Thymus (tissue), 14 donors: ENCODE results near the gene ACSL6. TPM values are rescaled to one million over a fixed set of nuclear protein-coding genes. Genes with fewer than 3 reads are reported as not detected.

ENCODE experiments used
- DNase-seq, 9 donors: peaks; one replicate each; pipeline ENCODE4 v3.0.0-alpha.2; 2013; ENCODE audit warnings: low spot score in 9 of 9, low read depth in 6 of 9, missing footprints in 1 of 9
- H3K27ac ChIP-seq, 2 donors: one replicate each; pipeline ENCODE4 v1.5.1; 2013; ENCODE audit warnings: control low read depth in 1 of 2, low read depth in 1 of 2, low read length in 1 of 2, mild to moderate bottlenecking in 1 of 2, moderate library complexity in 1 of 2
- H3K27me3 ChIP-seq, 2 donors: one replicate each; pipeline ENCODE4 v1.5.1; 2013; ENCODE audit warnings: low read length in 1 of 2; ENCODE audit not compliant: control insufficient read depth in 2 of 2, insufficient read depth in 1 of 2
- H3K36me3 ChIP-seq, 2 donors: one replicate each; pipeline ENCODE4 v1.5.1; 2013; ENCODE audit warnings: low read length in 1 of 2, mild to moderate bottlenecking in 1 of 2, moderate library complexity in 1 of 2; ENCODE audit not compliant: control insufficient read depth in 2 of 2, insufficient read depth in 2 of 2
- H3K4me1 ChIP-seq, 2 donors: one replicate each; pipeline ENCODE4 v1.5.1; 2013; ENCODE audit warnings: low read length in 2 of 2; ENCODE audit not compliant: control insufficient read depth in 2 of 2, insufficient read depth in 2 of 2
- H3K4me3 ChIP-seq, 2 donors: one replicate each; pipeline ENCODE4 v1.5.1; 2013; ENCODE audit warnings: low read length in 2 of 2, control low read depth in 1 of 2, mild to moderate bottlenecking in 1 of 2
- H3K9me3 ChIP-seq, 2 donors: one replicate each; pipeline ENCODE4 v1.5.1; 2013; ENCODE audit warnings: low read length in 1 of 2, mild to moderate bottlenecking in 1 of 2; ENCODE audit not compliant: control insufficient read depth in 2 of 2, insufficient read depth in 1 of 2
- WGBS: extraction: QIAGEN DNeasy Blood & Tissue Kit; methylation state at CpG from one replicate; pipeline ENCODE4 v1.1.7; 2013; 5-methylcytosine and 5-hydroxymethylcytosine counted together
- long read RNA-seq, 10 donors: transcript quantifications; one replicate each; lab custom pipeline, GENCODE V29; 2026
- polyA plus RNA-seq: library from polyadenylated mRNA; stranded (reverse); fragments of 200-250 nt; gene quantifications from one replicate; pipeline ENCODE4 v1.2.3, GENCODE V29; 2013
- total RNA-seq: library from RNA; stranded (reverse); fragments of 120-200 nt; gene quantifications from one replicate; pipeline ENCODE4 v1.2.4, GENCODE V29; 2013
- donor health status: healthy.

Gene ACSL6
- total RNA-seq, result 1.7 TPM
- polyA plus RNA-seq, result 1.3 TPM
- long read RNA-seq, donor 1, result 0 reads
- long read RNA-seq, donor 2, result 0 reads
- long read RNA-seq, donor 3, result 0 reads
- long read RNA-seq, donor 4, result 0 reads
- long read RNA-seq, donor 5, result 0 reads
- long read RNA-seq, donor 6, result 0 reads
- long read RNA-seq, donor 7, result 0 reads
- long read RNA-seq, donor 8, result 0 reads
- long read RNA-seq, donor 9, result 0 reads
- long read RNA-seq, donor 10, result 0 reads

GRCh38 chr5:132011622-132012343 lies at the start of gene ACSL6:
TSS of gene ACSL6 (minus strand) at chr5:132011658. CDS start at chr5:132011553, 105 bp downstream.
- Histone ChIP-seq H3K4me1 (peaks cover 24 to 36% of the 10 kb centered on the region in 2 donors), H3K27me3 (peaks cover 5 to 46% of the 10 kb centered on the region in 2 donors), H3K36me3 (no peaks in the 10 kb centered on the region), H3K27ac (no peak within 1 kb of the TSS), H3K9me3 (no peaks in the 10 kb centered on the region), H3K4me3 (peak within 1 kb of the TSS in 1 of 2 donors; percentile 47)
- 4% methylated on average over 63 of the region's 63 CpGs for WGBS
- DNase-seq, result no peak

GRCh38 chr5:132060501-132061161 lies 49.2 kb upstream of the ACSL6 start, which contains the start of gene IL3:
TSS of gene IL3 (plus strand) at chr5:132060655. CDS start at chr5:132060707, 52 bp downstream.
- peaks cover 19 to 30% of the 10 kb centered on the region in 2 donors for H3K4me1 ChIP-seq
- no peaks in the 10 kb centered on the region for H3K27me3 ChIP-seq
- no peak within 1 kb of the TSS for H3K27ac ChIP-seq
- no peak within 1 kb of the TSS for H3K4me3 ChIP-seq
- no peak for DNase-seq
- no peaks in the 10 kb centered on the region for H3K36me3 ChIP-seq
- 89% methylated on average over 16 of the region's 16 CpGs for WGBS
- no peaks in the 10 kb centered on the region for H3K9me3 ChIP-seq

- H3K4me3 ChIP-seq, result no peak overlapping the region
- no peaks in the 10 kb centered on the region for H3K27me3 ChIP-seq
- no peak for DNase-seq
- WGBS, result 93% methylated on average over 13 of the region's 13 CpGs
- no peaks in the 10 kb centered on the region for H3K9me3 ChIP-seq
- no peak overlapping the region for H3K27ac ChIP-seq
- H3K4me1 ChIP-seq, result peaks cover 19 to 30% of the 10 kb centered on the region in 2 donors
- no peaks in the 10 kb centered on the region for H3K36me3 ChIP-seq
These were observed 48.4 kb upstream of the ACSL6 start for GRCh38 chr5:132059696-132060500.

- DNase-seq, result no peak
- Histone ChIP-seq H3K9me3 (no peaks in the 10 kb centered on the region), H3K27me3 (no peaks in the 10 kb centered on the region), H3K4me3 (no peak overlapping the region), H3K27ac (no peak overlapping the region), H3K4me1 (peaks cover 19 to 30% of the 10 kb centered on the region in 2 donors), H3K36me3 (no peaks in the 10 kb centered on the region)
- 92% methylated on average over 9 of the region's 9 CpGs for WGBS
These were observed 47.7 kb upstream of the ACSL6 start for GRCh38 chr5:132059043-132059695.

GRCh38 chr5:132058646-132059042 lies 47.2 kb upstream of the ACSL6 start:
- WGBS, result 97% methylated on average over 7 of the region's 7 CpGs
- no peak overlapping the region for H3K4me3 ChIP-seq
- H3K4me1 ChIP-seq, result peaks cover 19 to 30% of the 10 kb centered on the region in 2 donors
- H3K27me3 ChIP-seq, result no peaks in the 10 kb centered on the region
- DNase-seq, result no peak
- H3K27ac ChIP-seq, result no peak overlapping the region
- H3K36me3 ChIP-seq, result no peaks in the 10 kb centered on the region
- H3K9me3 ChIP-seq, result no peaks in the 10 kb centered on the region

- peak in 1 of 9 donors; percentile 28 for DNase-seq
- Histone ChIP-seq H3K36me3 (no peaks in the 10 kb centered on the region), H3K4me1 (peaks cover 19 to 30% of the 10 kb centered on the region in 2 donors), H3K27ac (no peak overlapping the region), H3K4me3 (no peak overlapping the region), H3K27me3 (no peaks in the 10 kb centered on the region), H3K9me3 (no peaks in the 10 kb centered on the region)
- WGBS, result 75% methylated on average over 12 of the region's 12 CpGs
These were observed 46.2 kb upstream of the ACSL6 start for GRCh38 chr5:132057498-132058255.

GRCh38 chr5:132056610-132057497 lies 45.4 kb upstream of the ACSL6 start:
- Histone ChIP-seq H3K4me1 (peaks cover 19 to 30% of the 10 kb centered on the region in 2 donors), H3K27me3 (no peaks in the 10 kb centered on the region), H3K4me3 (no peak overlapping the region), H3K36me3 (no peaks in the 10 kb centered on the region), H3K27ac (no peak overlapping the region), H3K9me3 (no peaks in the 10 kb centered on the region)
- WGBS, result 82% methylated on average over 14 of the region's 14 CpGs
- no peak for DNase-seq
